ENCODE results near the gene PRX. TPM values are rescaled to one million over a fixed set of nuclear protein-coding genes. Genes with fewer than 3 reads are reported as not detected.

The PRX gene
- total RNA-seq, 3 donors from 2014 or later, result 0.71 to 0.82 (median 0.79) TPM

- no peaks in the 10 kb centered on the region for H3K36me3 Mint-ChIP-seq (ENCODE audit: insufficient read depth)
- no peak overlapping the region for H3K4me3 Mint-ChIP-seq
- ATAC-seq (no peak), DNase-seq (no peak)
- no peaks in the 10 kb centered on the region for H3K27me3 Mint-ChIP-seq (ENCODE audit: low read depth)
- H3K4me1 Mint-ChIP-seq (ENCODE audit: low read depth), result peaks cover 5% of the 10 kb centered on the region
- no peaks in the 10 kb centered on the region for H3K9me3 Mint-ChIP-seq
Measured at GRCh38 chr19:40394816-40395210, 18.4 kb downstream of the PRX start.

GRCh38 chr19:40393894-40394815 is 19.0 kb downstream of the PRX start:
- Mint-ChIP-seq H3K36me3 (ENCODE audit: insufficient read depth) (no peaks in the 10 kb centered on the region), H3K27me3 (ENCODE audit: low read depth) (no peaks in the 10 kb centered on the region), H3K9me3 (no peaks in the 10 kb centered on the region), H3K4me1 (ENCODE audit: low read depth) (peaks cover 3% of the 10 kb centered on the region), H3K4me3 (no peak overlapping the region)
- no peak for DNase-seq
- ATAC-seq, result no peak

- Mint-ChIP-seq H3K36me3 (ENCODE audit: insufficient read depth) (no peaks in the 10 kb centered on the region), H3K4me3 (no peak overlapping the region), H3K27me3 (ENCODE audit: low read depth) (no peaks in the 10 kb centered on the region), H3K9me3 (no peaks in the 10 kb centered on the region), H3K4me1 (ENCODE audit: low read depth) (no peaks in the 10 kb centered on the region)
- no peak for ATAC-seq
- DNase-seq, result no peak
Measured at GRCh38 chr19:40392894-40393517, 20.2 kb downstream of the PRX start.

GRCh38 chr19:40392123-40392522 is 21.1 kb downstream of the PRX start:
- ATAC-seq (no peak), DNase-seq (no peak)
- Mint-ChIP-seq H3K36me3 (ENCODE audit: insufficient read depth) (no peaks in the 10 kb centered on the region), H3K4me1 (ENCODE audit: low read depth) (no peaks in the 10 kb centered on the region), H3K27me3 (ENCODE audit: low read depth) (no peaks in the 10 kb centered on the region), H3K9me3 (no peaks in the 10 kb centered on the region), H3K4me3 (no peak overlapping the region)

- Mint-ChIP-seq H3K4me3 (no peak within 1 kb of the TSS), H3K36me3 (ENCODE audit: insufficient read depth) (no peaks in the 10 kb centered on the region), H3K9me3 (no peaks in the 10 kb centered on the region), H3K4me1 (ENCODE audit: low read depth) (no peaks in the 10 kb centered on the region), H3K27me3 (ENCODE audit: low read depth) (no peaks in the 10 kb centered on the region)
- no peak for DNase-seq
- no peak for ATAC-seq
Measured at GRCh38 chr19:40390084-40390742, 23.0 kb downstream of the PRX start, which contains the start of gene HIPK4. Gene HIPK4 (minus strand): TSS chr19:40390181. CDS start chr19:40389902, 279 bp downstream.

GRCh38 chr19:40389404-40390083 is 23.6 kb downstream of the PRX start:
- H3K4me1 Mint-ChIP-seq (ENCODE audit: low read depth), result no peaks in the 10 kb centered on the region
- H3K9me3 Mint-ChIP-seq, result no peaks in the 10 kb centered on the region
- ATAC-seq (no peak), DNase-seq (no peak)
- H3K27me3 Mint-ChIP-seq (ENCODE audit: low read depth), result no peaks in the 10 kb centered on the region
- no peaks in the 10 kb centered on the region for H3K36me3 Mint-ChIP-seq (ENCODE audit: insufficient read depth)
- H3K4me3 Mint-ChIP-seq, result no peak overlapping the region

GRCh38 chr19:40388481-40388880 is 24.7 kb downstream of the PRX start:
- H3K4me3 Mint-ChIP-seq, result no peak overlapping the region
- DNase-seq, result no peak

GRCh38 chr19:40387155-40387554 is 26.0 kb downstream of the PRX start:
- Mint-ChIP-seq H3K9me3 (no peaks in the 10 kb centered on the region), H3K4me1 (ENCODE audit: low read depth) (no peaks in the 10 kb centered on the region), H3K4me3 (no peak overlapping the region), H3K27me3 (ENCODE audit: low read depth) (no peaks in the 10 kb centered on the region), H3K36me3 (ENCODE audit: insufficient read depth) (no peaks in the 10 kb centered on the region)
- ATAC-seq (no peak), DNase-seq (no peak)

More at GRCh38 chr19:40388481-40388880, 24.7 kb downstream of the PRX start:
- Mint-ChIP-seq H3K27me3 (ENCODE audit: low read depth) (no peaks in the 10 kb centered on the region), H3K4me1 (ENCODE audit: low read depth) (no peaks in the 10 kb centered on the region), H3K9me3 (no peaks in the 10 kb centered on the region), H3K36me3 (ENCODE audit: insufficient read depth) (no peaks in the 10 kb centered on the region)
- no peak for ATAC-seq

GRCh38 chr19:40383668-40384248 is 29.4 kb downstream of the PRX start:
- DNase-seq, result no peak
- no peaks in the 10 kb centered on the region for H3K36me3 Mint-ChIP-seq (ENCODE audit: insufficient read depth)
- no peak overlapping the region for H3K4me3 Mint-ChIP-seq
- H3K4me1 Mint-ChIP-seq (ENCODE audit: low read depth), result no peaks in the 10 kb centered on the region
- ATAC-seq, result no peak
- no peaks in the 10 kb centered on the region for H3K27me3 Mint-ChIP-seq (ENCODE audit: low read depth)
- no peaks in the 10 kb centered on the region for H3K9me3 Mint-ChIP-seq

- DNase-seq (no peak), ATAC-seq (no peak)
- Mint-ChIP-seq H3K4me3 (no peak overlapping the region), H3K9me3 (no peaks in the 10 kb centered on the region), H3K36me3 (ENCODE audit: insufficient read depth) (no peaks in the 10 kb centered on the region), H3K27me3 (ENCODE audit: low read depth) (no peaks in the 10 kb centered on the region), H3K4me1 (ENCODE audit: low read depth) (no peaks in the 10 kb centered on the region)
Measured at GRCh38 chr19:40381321-40381720, 31.9 kb downstream of the PRX start.

- no peaks in the 10 kb centered on the region for H3K9me3 Mint-ChIP-seq
- DNase-seq (no peak), ATAC-seq (no peak)
- H3K36me3 Mint-ChIP-seq (ENCODE audit: insufficient read depth), result peaks cover 1% of the 10 kb centered on the region
- H3K27me3 Mint-ChIP-seq (ENCODE audit: low read depth), result no peaks in the 10 kb centered on the region
- no peaks in the 10 kb centered on the region for H3K4me1 Mint-ChIP-seq (ENCODE audit: low read depth)
- no peak overlapping the region for H3K4me3 Mint-ChIP-seq
Measured at GRCh38 chr19:40380199-40381037, 32.8 kb downstream of the PRX start.

- DNase-seq (no peak), ATAC-seq (no peak)
- Mint-ChIP-seq H3K4me3 (no peak overlapping the region), H3K9me3 (no peaks in the 10 kb centered on the region), H3K36me3 (ENCODE audit: insufficient read depth) (peaks cover 2% of the 10 kb centered on the region), H3K4me1 (ENCODE audit: low read depth) (peaks cover 1% of the 10 kb centered on the region), H3K27me3 (ENCODE audit: low read depth) (no peaks in the 10 kb centered on the region)
Measured at GRCh38 chr19:40379446-40380198, 33.6 kb downstream of the PRX start.

- H3K36me3 Mint-ChIP-seq (ENCODE audit: insufficient read depth), result peaks cover 6% of the 10 kb centered on the region
- no peak for ATAC-seq
- H3K9me3 Mint-ChIP-seq, result no peaks in the 10 kb centered on the region
- no peaks in the 10 kb centered on the region for H3K27me3 Mint-ChIP-seq (ENCODE audit: low read depth)
- no peak for DNase-seq
- peaks cover 5% of the 10 kb centered on the region for H3K4me1 Mint-ChIP-seq (ENCODE audit: low read depth)
- no peak overlapping the region for H3K4me3 Mint-ChIP-seq
Measured at GRCh38 chr19:40378509-40378908, 34.7 kb downstream of the PRX start.

Measured in activated T-cell treated with anti-CD3 and anti-CD28 coated beads, Interleukin-2, amount 50 U/mL, for 4 hours (primary cell).